MM.1S (cell line): Measurements from ENCODE around the gene HMX1.
A peak's percentile ranks its signal among the peaks of the same experiment; 100 is the strongest.

ENCODE experiments used
- DNase-seq: peaks from one replicate; pipeline ENCODE4 v3.0.0-alpha.2; 2015
- H2AFZ ChIP-seq: fragments of 300-600 bp; sonication (generic); 2 replicates; pipeline ENCODE4 v1.6.0; 2016; ENCODE audit warnings: antibody characterized with exemption, low read length
- H3F3A ChIP-seq: fragments of 300-600 bp; sonication (generic); 2 replicates; pipeline ENCODE4 v1.6.1; 2016; ENCODE audit warnings: mild to moderate bottlenecking, antibody characterized with exemption, low read length, moderate library complexity, mixed read lengths; ENCODE audit not compliant: insufficient read depth
- H3K27ac ChIP-seq: fragments of 300-600 bp; sonication (generic); 2 replicates; pipeline ENCODE4 v1.5.1; 2016; ENCODE audit warnings: mild to moderate bottlenecking, low read length
- H3K27me3 ChIP-seq: fragments of 300-600 bp; sonication (generic); replicated peaks from 2 replicates; pipeline ENCODE4 v1.6.0; 2016; ENCODE audit warnings: low read length; ENCODE audit not compliant: insufficient read depth
- H3K36me3 ChIP-seq: fragments of 300-600 bp; sonication (generic); replicated peaks from 2 replicates; pipeline ENCODE4 v1.6.1; 2016; ENCODE audit warnings: mild to moderate bottlenecking, low read length, mixed read lengths; ENCODE audit not compliant: insufficient read depth
- H3K4me1 ChIP-seq: fragments of 300-600 bp; sonication (generic); 2 replicates; pipeline ENCODE4 v1.6.1; 2016; ENCODE audit warnings: low read length, mixed read lengths
- H3K4me2 ChIP-seq: fragments of 300-600 bp; sonication (generic); 2 replicates; pipeline ENCODE4 v1.6.0; 2016; ENCODE audit warnings: low read depth, low read length
- H3K4me3 ChIP-seq: fragments of 300-600 bp; sonication (generic); 2 replicates; pipeline ENCODE4 v1.5.1; 2016; ENCODE audit warnings: low read length, mixed read lengths
- H3K79me2 ChIP-seq: fragments of 300-600 bp; sonication (generic); 2 replicates; pipeline ENCODE4 v1.6.1; 2016; ENCODE audit warnings: mixed run types, low read length, mixed read lengths
- H3K9ac ChIP-seq: fragments of 300-600 bp; sonication (generic); 2 replicates; pipeline ENCODE4 v1.6.1; 2016; ENCODE audit warnings: low read length, mixed read lengths
- H3K9me2 ChIP-seq: fragments of 300-600 bp; sonication (generic); replicated peaks from 2 replicates; pipeline ENCODE4 v1.6.1; 2016; ENCODE audit warnings: mild to moderate bottlenecking, low read length, mixed read lengths; ENCODE audit not compliant: insufficient read depth
- H3K9me3 ChIP-seq: fragments of 300-600 bp; sonication (generic); replicated peaks from 2 replicates; pipeline ENCODE4 v1.6.1; 2016; ENCODE audit warnings: mild to moderate bottlenecking, low read length, mixed read lengths; ENCODE audit not compliant: insufficient read depth
- H4K20me1 ChIP-seq: fragments of 300-600 bp; sonication (generic); 2 replicates; pipeline ENCODE4 v1.6.1; 2016; ENCODE audit warnings: mild to moderate bottlenecking, low read length, moderate library complexity, mixed read lengths; ENCODE audit not compliant: insufficient read depth
- EZH2 ChIP-seq: fragments of 300-600 bp; sonication (generic); optimal IDR thresholded peaks from 2 replicates; pipeline ENCODE3; 2017; ENCODE audit warnings: low read depth, mild to moderate bottlenecking, antibody characterized with exemption, low read length, mixed read lengths
- EZH2phosphoT487 ChIP-seq: fragments of 300-600 bp; sonication (generic); IDR thresholded peaks from 2 replicates; pipeline ENCODE4 v1.6.1; 2018; ENCODE audit warnings: antibody characterized with exemption, low read length
- TF ChIP-seq, protein P1 (sequence below): fragments of 300-600 bp; sonication (generic); IDR thresholded peaks from 2 replicates; pipeline ENCODE4 v1.5.1; 2016; ENCODE audit warnings: antibody characterized with exemption, low read length, mixed read lengths

HMX1 gene

DNA sequence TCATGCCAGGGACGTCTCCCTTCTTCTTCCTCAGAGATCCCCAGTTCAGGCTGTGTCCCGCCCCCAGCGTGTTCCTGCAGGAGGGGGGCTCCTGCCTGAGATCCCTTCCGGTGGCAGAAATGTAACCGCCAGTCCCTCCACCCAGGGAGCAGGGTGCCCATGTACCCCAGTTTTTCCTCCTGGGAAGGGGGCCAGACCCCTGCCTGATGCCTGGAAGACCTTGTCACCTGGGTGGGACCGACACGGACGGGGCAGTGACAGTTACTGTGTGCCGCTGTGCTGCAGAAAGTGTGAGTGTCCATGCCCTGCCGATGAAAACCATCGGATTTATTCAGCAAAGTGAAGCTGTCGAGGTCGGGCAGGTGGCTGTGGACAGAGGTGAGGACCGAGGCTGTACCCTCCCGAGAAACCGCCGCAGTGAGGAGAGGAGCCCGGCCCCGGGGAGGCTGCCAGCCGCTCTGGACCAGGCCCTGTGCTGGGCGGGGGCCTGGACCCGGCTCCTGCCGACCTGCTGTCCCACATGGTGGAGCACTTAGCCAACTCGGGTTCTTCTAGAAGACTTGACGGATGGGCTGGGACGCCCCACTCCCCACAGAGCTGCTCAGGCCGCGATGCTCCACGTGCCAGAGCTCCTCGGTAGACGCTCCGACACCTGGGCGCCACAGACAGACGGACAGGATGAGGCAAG lies 36.7 kb upstream of the HMX1 start:
- H4K20me1 ChIP-seq, result no peaks in the 10 kb centered on the region
- H3K9me3 ChIP-seq, result no peaks in the 10 kb centered on the region
- H3K4me3 ChIP-seq, result no peak overlapping the region
- peak overlapping the region; percentile 59; the same call in 1 of the 2 replicates for H3K4me2 ChIP-seq
- 0 out of 2 replicates have a peak, but pooled peaks cover 7% of the 10 kb centered on the region for H3K4me1 ChIP-seq
- no peaks in the 10 kb centered on the region for H3K79me2 ChIP-seq
- no peak for TF ChIP-seq EZH2phosphoT487
- TF ChIP-seq, protein P1, sequence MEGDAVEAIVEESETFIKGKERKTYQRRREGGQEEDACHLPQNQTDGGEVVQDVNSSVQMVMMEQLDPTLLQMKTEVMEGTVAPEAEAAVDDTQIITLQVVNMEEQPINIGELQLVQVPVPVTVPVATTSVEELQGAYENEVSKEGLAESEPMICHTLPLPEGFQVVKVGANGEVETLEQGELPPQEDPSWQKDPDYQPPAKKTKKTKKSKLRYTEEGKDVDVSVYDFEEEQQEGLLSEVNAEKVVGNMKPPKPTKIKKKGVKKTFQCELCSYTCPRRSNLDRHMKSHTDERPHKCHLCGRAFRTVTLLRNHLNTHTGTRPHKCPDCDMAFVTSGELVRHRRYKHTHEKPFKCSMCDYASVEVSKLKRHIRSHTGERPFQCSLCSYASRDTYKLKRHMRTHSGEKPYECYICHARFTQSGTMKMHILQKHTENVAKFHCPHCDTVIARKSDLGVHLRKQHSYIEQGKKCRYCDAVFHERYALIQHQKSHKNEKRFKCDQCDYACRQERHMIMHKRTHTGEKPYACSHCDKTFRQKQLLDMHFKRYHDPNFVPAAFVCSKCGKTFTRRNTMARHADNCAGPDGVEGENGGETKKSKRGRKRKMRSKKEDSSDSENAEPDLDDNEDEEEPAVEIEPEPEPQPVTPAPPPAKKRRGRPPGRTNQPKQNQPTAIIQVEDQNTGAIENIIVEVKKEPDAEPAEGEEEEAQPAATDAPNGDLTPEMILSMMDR, result no peak
- TF ChIP-seq EZH2, result no peak
- H3K27me3 ChIP-seq, result peaks cover 95% of the 10 kb centered on the region
- H3K27ac ChIP-seq, result no peak overlapping the region
- H3K9me2 ChIP-seq, result no peaks in the 10 kb centered on the region
- no peak overlapping the region for H3K9ac ChIP-seq
- DNase-seq, result no peak
- H3F3A ChIP-seq, result no peaks in the 10 kb centered on the region
- H2AFZ ChIP-seq, result no peak overlapping the region
- no peaks in the 10 kb centered on the region for H3K36me3 ChIP-seq

DNA sequence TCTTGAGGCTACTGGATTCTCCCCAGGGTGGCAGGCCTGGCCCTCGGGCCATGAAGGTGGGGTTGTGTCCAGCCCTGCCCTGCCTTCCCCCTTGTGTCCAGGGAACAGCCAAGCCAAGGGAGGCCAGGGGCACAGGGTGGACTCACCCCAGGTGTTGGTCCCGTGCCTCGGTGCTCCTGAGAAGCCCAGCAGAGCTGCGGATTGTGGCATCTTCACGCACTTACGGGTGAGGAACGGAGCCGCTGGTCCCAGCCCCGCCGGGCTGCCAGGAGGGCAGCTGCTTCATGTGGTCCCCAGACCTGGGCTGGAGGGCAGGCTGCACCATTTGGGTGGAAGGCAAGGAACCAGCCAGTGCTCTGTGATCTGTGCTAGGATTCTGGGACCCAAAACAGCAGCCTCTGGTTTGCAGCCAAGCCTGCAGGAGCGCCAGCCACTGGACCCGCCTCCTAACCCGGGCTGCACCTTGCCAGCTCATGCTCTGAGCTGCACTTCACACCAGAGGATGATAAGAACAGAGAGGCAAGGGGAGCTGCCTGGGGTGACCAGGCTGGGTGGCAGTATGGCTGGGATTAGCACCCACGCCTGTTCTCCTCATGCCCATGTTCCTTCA lies 36.1 kb upstream of the HMX1 start:
- no peak for DNase-seq
- no peaks in the 10 kb centered on the region for H3K36me3 ChIP-seq
- no peak overlapping the region for H3K4me2 ChIP-seq
- H3K27ac ChIP-seq, result no peak overlapping the region
- no peak overlapping the region for H3K9ac ChIP-seq
- no peak overlapping the region for H3K4me3 ChIP-seq
- 0 out of 2 replicates have a peak, but pooled peaks cover 7% of the 10 kb centered on the region for H3K4me1 ChIP-seq
- TF ChIP-seq EZH2 (no peak), EZH2phosphoT487 (no peak)
- TF ChIP-seq, protein P1, result no peak
- H3K27me3 ChIP-seq, result peaks cover 95% of the 10 kb centered on the region
- H3F3A ChIP-seq, result no peaks in the 10 kb centered on the region
- no peaks in the 10 kb centered on the region for H3K9me3 ChIP-seq
- no peak overlapping the region for H2AFZ ChIP-seq
- H4K20me1 ChIP-seq, result no peaks in the 10 kb centered on the region
- H3K79me2 ChIP-seq, result no peaks in the 10 kb centered on the region
- H3K9me2 ChIP-seq, result no peaks in the 10 kb centered on the region

DNA sequence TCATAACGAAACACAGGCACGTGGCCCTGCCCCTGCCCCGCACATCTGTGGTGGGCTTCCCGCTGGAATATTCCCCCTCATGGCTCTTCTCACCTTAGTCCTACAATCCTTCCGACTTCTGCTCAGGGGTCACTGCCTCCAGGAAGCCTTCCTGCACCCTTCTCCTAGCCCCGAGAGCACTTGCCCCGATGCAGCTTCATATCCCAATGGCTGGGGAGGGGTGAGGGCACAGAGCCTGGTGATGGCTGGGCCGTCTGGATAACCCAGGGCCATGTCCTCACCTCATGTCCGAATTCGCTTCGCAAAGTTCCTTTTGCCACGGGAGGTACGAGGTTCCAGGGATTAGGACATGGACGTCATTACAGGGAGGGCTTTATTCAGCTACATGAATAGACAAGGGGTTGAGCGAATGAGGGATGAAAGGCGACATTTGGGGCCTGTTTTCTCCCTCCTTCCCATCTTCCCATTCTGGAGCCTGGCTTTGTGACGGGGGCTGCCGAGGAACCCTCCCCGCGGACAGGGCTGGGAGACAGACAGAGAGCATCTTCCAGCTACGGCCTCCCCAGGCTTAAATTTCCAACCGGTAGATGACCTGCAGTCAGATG lies 35.5 kb upstream of the HMX1 start:
- Histone ChIP-seq H3K4me2 (no peak overlapping the region), H3F3A (no peaks in the 10 kb centered on the region), H3K27me3 (peaks cover 96% of the 10 kb centered on the region), H4K20me1 (no peaks in the 10 kb centered on the region), H3K4me1 (0 out of 2 replicates have a peak, but pooled peaks cover 7% of the 10 kb centered on the region), H3K4me3 (no peak overlapping the region), H3K9me2 (no peaks in the 10 kb centered on the region), H3K9me3 (no peaks in the 10 kb centered on the region), H2AFZ (no peak overlapping the region), H3K79me2 (no peaks in the 10 kb centered on the region), H3K27ac (no peak overlapping the region), H3K9ac (no peak overlapping the region), H3K36me3 (no peaks in the 10 kb centered on the region)
- no peak for DNase-seq
- TF ChIP-seq, protein P1, result no peak
- TF ChIP-seq EZH2phosphoT487 (no peak), EZH2 (no peak)
